Gastroesophageal sphincter (tissue), 4 donors: ENCODE results near the gene VIPR2. TPM values are rescaled to one million over a fixed set of nuclear protein-coding genes. Genes with fewer than 3 reads are reported as not detected.

Source experiments
- ATAC-seq: fragments of 150-250 bp; one replicate; pipeline ENCODE4 v1.9.1; 2016; ENCODE audit warnings: mild to moderate bottlenecking, moderate library complexity
- H3K27ac ChIP-seq, 4 donors: fragments of 200-600 bp; sonication (generic) in 3 of 4; 1 replicate in 3 of 4; 2 replicates in 1 of 4; pipeline ENCODE4 v1.5.1; 2016 to 2019
- H3K27me3 ChIP-seq: fragments of 200-600 bp; sonication (generic); one replicate; pipeline ENCODE4 v1.5.1; 2019
- H3K36me3 ChIP-seq, 2 donors: fragments of 200-600 bp; sonication (generic); one replicate each; pipeline ENCODE4 v1.5.1; 2019; ENCODE audit warnings: control low read depth in 1 of 2
- H3K4me1 ChIP-seq, 3 donors: fragments of 200-600 bp; sonication (generic); 1 replicate in 2 of 3; 2 replicates in 1 of 3; pipeline ENCODE4 v1.5.1; 2016 to 2019; ENCODE audit warnings: control low read depth in 2 of 3
- H3K4me3 ChIP-seq, 2 donors: fragments of 200-600 bp; sonication (generic); one replicate each; pipeline ENCODE4 v1.5.1; 2019; ENCODE audit warnings: mild to moderate bottlenecking in 1 of 2, moderate library complexity in 1 of 2
- H3K9me3 ChIP-seq, 3 donors: fragments of 200-600 bp; sonication (generic); one replicate each; pipeline ENCODE4 v1.5.1; 2017 to 2019; ENCODE audit warnings: control low read depth in 2 of 3
- CTCF ChIP-seq, 4 experiments: fragments of 200-600 bp in 2 of 4; fragments of 450-650 bp in 2 of 4; sonication (generic) in 1 of 4; IDR thresholded peaks; one replicate each; pipeline ENCODE4 v1.5.1; 2017 to 2019; ENCODE audit warnings: antibody characterized with exemption in 4 of 4, mild to moderate bottlenecking in 2 of 4, moderate library complexity in 2 of 4
- EP300 ChIP-seq: sonication (generic); formaldehyde crosslinking; IDR thresholded peaks from one replicate; pipeline ENCODE4 v1.6.1; 2017; ENCODE audit warnings: antibody characterized with exemption, mild to moderate bottlenecking
- POLR2A ChIP-seq, 2 donors: fragments of 450-650 bp; IDR thresholded peaks; one replicate each; pipeline ENCODE4 v1.6.1; 2017; ENCODE audit warnings: antibody characterized with exemption in 2 of 2, mild to moderate bottlenecking in 2 of 2, moderate library complexity in 1 of 2
- POLR2AphosphoS5 ChIP-seq: sonication (generic); formaldehyde crosslinking; IDR thresholded peaks from one replicate; pipeline ENCODE4 v1.6.1; 2017; ENCODE audit warnings: antibody characterized with exemption
- WGBS, 2 donors: methylation state at CpG; one replicate each; pipeline ENCODE4 v1.1.5; 2018; ENCODE audit warnings: low coverage in 1 of 2; 5-methylcytosine and 5-hydroxymethylcytosine counted together
- total RNA-seq, 4 donors: library from RNA; depleted of rRNA; stranded (reverse); fragments of >200 nt; gene quantifications; one replicate each; pipeline ENCODE4 v1.1.0, GENCODE V29; 2016

Gene VIPR2
- total RNA-seq, 4 donors from 2014 or later = 13.3 to 52.5 (median 27.4) TPM

DNA sequence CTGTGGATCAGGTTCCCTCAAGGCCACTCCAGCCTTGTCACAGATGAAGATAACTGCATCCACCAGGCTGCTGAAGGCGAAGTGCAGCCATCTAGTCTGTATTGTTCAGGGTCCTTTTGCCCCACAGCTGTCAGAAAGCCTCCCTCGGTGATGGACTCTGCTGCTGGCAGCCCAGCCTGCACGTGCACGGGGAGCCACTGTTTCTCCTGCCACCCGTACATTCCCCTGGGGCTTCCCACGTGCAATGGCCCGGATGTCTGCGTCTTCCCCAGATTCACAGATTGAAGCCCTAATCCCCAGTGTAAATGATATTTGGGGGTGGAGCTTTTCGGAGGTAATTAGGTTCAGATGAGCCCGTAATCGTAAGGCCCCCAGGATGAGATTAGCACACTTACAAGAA is 46.6 kb upstream of the VIPR2 start:
- no peak for TF ChIP-seq POLR2AphosphoS5
- no peak for TF ChIP-seq POLR2A (IDR thresholded peaks at IDR 0.05)
- no peak for TF ChIP-seq EP300
- no peak for TF ChIP-seq CTCF (IDR thresholded peaks at IDR 0.05)

GRCh38 chr7:159188011-159188410 is 43.3 kb upstream of the VIPR2 start:
- Histone ChIP-seq H3K27ac (no peak overlapping the region), H3K4me3 (no peak overlapping the region), H3K4me1 (no peaks in the 10 kb centered on the region), H3K36me3 (no peaks in the 10 kb centered on the region), H3K27me3 (peaks cover 10% of the 10 kb centered on the region), H3K9me3 (peaks cover 0 to 13% (median 0%) of the 10 kb centered on the region in 3 donors)
- TF ChIP-seq POLR2A (IDR thresholded peaks at IDR 0.05) = no peak
- no peak for TF ChIP-seq EP300
- TF ChIP-seq POLR2AphosphoS5 = no peak
- TF ChIP-seq CTCF (IDR thresholded peaks at IDR 0.05) = no peak
- no peak for ATAC-seq

More for the DNA sequence above, 46.6 kb upstream of the VIPR2 start:
- 71 to 80% methylated on average over 1 to 2 of the region's 11 CpGs for WGBS, 2 donors
- no peaks in the 10 kb centered on the region for H3K4me1 ChIP-seq
- peaks cover 0 to 13% (median 0%) of the 10 kb centered on the region in 3 donors for H3K9me3 ChIP-seq
- no peak for ATAC-seq
- no peaks in the 10 kb centered on the region for H3K36me3 ChIP-seq
- no peak overlapping the region for H3K4me3 ChIP-seq
- H3K27me3 ChIP-seq = peaks cover 10% of the 10 kb centered on the region
- no peak overlapping the region for H3K27ac ChIP-seq

DNA sequence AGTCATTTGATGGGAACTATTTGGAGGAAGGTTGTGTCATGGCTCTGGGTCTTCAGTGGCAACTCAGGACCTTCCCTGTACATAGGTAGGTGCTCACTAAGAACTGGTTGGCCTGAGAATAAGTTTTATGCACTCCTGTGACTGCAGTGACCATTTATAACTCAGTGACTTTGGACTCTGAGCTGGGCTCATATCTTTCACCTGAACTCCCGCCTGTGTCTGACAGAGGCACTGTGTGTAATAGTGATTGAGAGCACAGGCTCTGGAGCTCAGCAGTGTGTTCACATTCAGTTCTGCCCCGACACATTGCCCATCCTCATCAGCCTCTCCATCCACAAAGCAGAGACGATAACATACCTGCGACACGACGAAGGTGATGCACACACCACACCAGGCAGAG is 34.6 kb upstream of the VIPR2 start:
- ATAC-seq = no peak
- WGBS, 2 donors = 100% methylated on average over 4 of the region's 6 CpGs; no CpG with 5 or more reads in 1 of the 2 donors
- Histone ChIP-seq H3K4me1 (no peaks in the 10 kb centered on the region), H3K36me3 (no peaks in the 10 kb centered on the region), H3K9me3 (peaks cover 0 to 4% (median 0%) of the 10 kb centered on the region in 3 donors), H3K27ac (no peak overlapping the region), H3K4me3 (no peak overlapping the region), H3K27me3 (no peaks in the 10 kb centered on the region)
- no peak for TF ChIP-seq EP300
- TF ChIP-seq CTCF (IDR thresholded peaks at IDR 0.05) = no peak
- no peak for TF ChIP-seq POLR2AphosphoS5
- no peak for TF ChIP-seq POLR2A (IDR thresholded peaks at IDR 0.05)

DNA sequence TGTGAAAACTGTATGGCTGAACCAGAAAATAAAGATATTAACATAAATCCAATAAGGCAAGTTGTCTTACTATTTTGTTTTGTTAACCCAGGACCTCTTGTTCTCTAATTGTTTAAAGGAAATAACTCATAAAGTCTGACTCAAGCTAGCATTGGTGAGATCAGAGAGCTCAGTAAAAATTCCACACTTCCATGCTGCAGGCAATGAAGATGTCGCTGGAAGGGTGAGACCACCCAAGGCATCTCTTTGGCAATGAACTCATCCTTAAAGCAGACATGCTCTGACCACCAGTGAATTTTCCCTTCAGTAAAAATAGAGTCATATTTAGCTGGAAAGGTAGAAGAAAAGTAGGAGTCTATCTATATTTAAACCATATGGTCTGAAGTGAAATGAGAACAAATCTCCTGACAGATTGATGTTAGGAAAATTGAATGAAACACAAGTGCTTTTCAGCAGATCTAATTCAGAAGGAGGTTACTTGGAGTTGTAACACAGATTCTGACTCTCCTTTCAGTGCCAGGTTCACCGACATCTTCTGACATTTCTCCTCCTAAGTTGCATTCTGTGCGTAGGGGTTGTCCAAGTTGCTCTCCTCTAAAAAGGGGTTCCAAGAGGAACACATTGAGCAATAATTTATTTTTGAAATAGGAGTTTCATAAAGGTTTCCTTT is 32.8 kb upstream of the VIPR2 start:
- Histone ChIP-seq H3K27ac (no peak overlapping the region), H3K36me3 (no peaks in the 10 kb centered on the region)
- 63 to 83% methylated on average over 1 to 3 of the region's 3 CpGs for WGBS, 2 donors

More for the DNA sequence above, 32.8 kb upstream of the VIPR2 start:
- Histone ChIP-seq H3K27me3 (no peaks in the 10 kb centered on the region), H3K4me1 (no peaks in the 10 kb centered on the region), H3K9me3 (peaks cover 0 to 11% (median 0%) of the 10 kb centered on the region in 3 donors), H3K4me3 (no peak overlapping the region)
- peak; percentile 70 for ATAC-seq
- TF ChIP-seq POLR2AphosphoS5 = no peak
- TF ChIP-seq POLR2A (IDR thresholded peaks at IDR 0.05) = no peak
- TF ChIP-seq EP300 = no peak
- no peak for TF ChIP-seq CTCF (IDR thresholded peaks at IDR 0.05)
